GM12878 (cell line): Measurements from ENCODE around the gene SIRPD. TPM values are rescaled to one million over a fixed set of nuclear protein-coding genes. Genes with fewer than 3 reads are reported as not detected.

Experiments
- ATAC-seq: fragments of 200-7000 bp; cut with Tn5 transposase; 3 replicates; pipeline ENCODE4 v1.9.1; 2020; ENCODE audit warnings: mild to moderate bottlenecking, moderate library complexity
- BruUV-seq: library from RNA; stranded (reverse); fragments of 400-500 nt; replicated peaks from 2 replicates; lab custom pipeline; 2021; lab: Mats Ljungman, UMichigan
- CTCF ChIA-PET: fragments of 300-600 bp; sonication (Branson Sonifier 250); formaldehyde crosslinking; extraction: SDS; loops from one replicate; lab custom pipeline; 2021; ENCODE audit warnings: inconsistent platforms; lab: Yijun Ruan, JAX
- POLR2A ChIA-PET: fragments of 350-600 bp; formaldehyde crosslinking; extraction: SDS; loops from one replicate; lab custom pipeline; 2021; ENCODE audit warnings: inconsistent platforms; lab: Charles Lee
- RAD21 ChIA-PET: fragments of 300-600 bp; sonication (Branson Sonifier 250); formaldehyde crosslinking; loops from one replicate; lab custom pipeline; 2023; ENCODE audit warnings: antibody characterized with exemption; ENCODE audit not compliant: unreplicated experiment; lab: Charles Lee
- SMC1A ChIA-PET: fragments of 300-600 bp; sonication (Branson Sonifier 250); formaldehyde crosslinking; loops from one replicate; lab custom pipeline; 2023; ENCODE audit not compliant: unreplicated experiment, uncharacterized antibody; lab: Charles Lee
- DNase-seq: peaks from one replicate; pipeline ENCODE4 v3.0.0-alpha.2; 2011; ENCODE audit warnings: low read depth, low spot score
- FAIRE-seq: peaks from 3 replicates; lab custom pipeline; 2011; peaks lifted over from hg19 to GRCh38; lab: Jason Lieb, UNC
- H2AFZ ChIP-seq: 2 replicates; pipeline ENCODE4 v1.6.0; 2011; ENCODE audit warnings: low read depth, low read length, control low read depth; ENCODE audit not compliant: control insufficient read depth
- H3K27ac ChIP-seq: 2 replicates; pipeline ENCODE4 v1.5.1; 2011; ENCODE audit warnings: control low read depth; ENCODE audit not compliant: control insufficient read depth, insufficient read depth
- H3K27me3 ChIP-seq, 2 experiments: replicated peaks in 1 of 2; 2 replicates each; pipeline versions ENCODE4 v1.6.0 to v1.6.1; 2011; ENCODE audit warnings: low read length in 1 of 2; ENCODE audit not compliant: control insufficient read depth in 2 of 2, insufficient read depth in 2 of 2
- H3K36me3 ChIP-seq, 2 experiments: 2 replicates each; pipeline ENCODE4 v1.5.1; 2011; ENCODE audit warnings: low read length in 1 of 2; ENCODE audit not compliant: control insufficient read depth in 2 of 2, insufficient read depth in 2 of 2
- H3K4me1 ChIP-seq: 2 replicates; pipeline ENCODE4 v1.6.1; 2011; ENCODE audit warnings: mild to moderate bottlenecking, low read length, moderate library complexity, mixed read lengths; ENCODE audit not compliant: control insufficient read depth, insufficient read depth
- H3K4me2 ChIP-seq: 2 replicates; pipeline ENCODE4 v1.6.0; 2011; ENCODE audit warnings: control low read depth; ENCODE audit not compliant: control insufficient read depth, insufficient read depth
- H3K4me3 ChIP-seq: fragments of 200-600 bp; sonication (generic); 2 replicates; pipeline ENCODE4 v1.5.1; 2016
- H3K79me2 ChIP-seq: 2 replicates; pipeline ENCODE4 v1.6.0; 2011; ENCODE audit warnings: low read length; ENCODE audit not compliant: control insufficient read depth, insufficient read depth
- H3K9ac ChIP-seq: 2 replicates; pipeline ENCODE4 v1.8.0; 2011; ENCODE audit warnings: low read length, control low read depth, mixed read lengths; ENCODE audit not compliant: control insufficient read depth, insufficient read depth
- H3K9me3 ChIP-seq: replicated peaks from 3 replicates; pipeline ENCODE4 v1.5.1; 2011; ENCODE audit warnings: mild to moderate bottlenecking, low read length; ENCODE audit not compliant: control insufficient read depth, insufficient read depth
- H4K20me1 ChIP-seq: 2 replicates; pipeline ENCODE4 v1.6.0; 2011; ENCODE audit not compliant: control insufficient read depth, insufficient read depth
- CBX3 ChIP-seq: fragments of 200-600 bp; sonication (generic); IDR thresholded peaks from 2 replicates; pipeline ENCODE4 v1.6.1; 2016; ENCODE audit warnings: low read depth, borderline replicate concordance
- CHD4 ChIP-seq: fragments of 200-600 bp; sonication (generic); IDR thresholded peaks from 2 replicates; pipeline ENCODE4 v1.6.1; 2016; ENCODE audit warnings: mild to moderate bottlenecking
- ESRRA ChIP-seq: IDR thresholded peaks from 2 replicates; pipeline ENCODE4 v1.6.1; 2012; ENCODE audit warnings: mild to moderate bottlenecking, low read length, improper control_type of control experiment
- GABPA ChIP-seq: IDR thresholded peaks from 2 replicates; pipeline ENCODE4 v1.6.1; 2014; ENCODE audit warnings: antibody characterized with exemption, low read depth, mild to moderate bottlenecking, inconsistent platforms
- JUNB ChIP-seq: IDR thresholded peaks from 2 replicates; pipeline ENCODE4 v1.6.1; 2016; ENCODE audit warnings: antibody characterized with exemption, mild to moderate bottlenecking
- MEF2B ChIP-seq: fragments of 450-650 bp; IDR thresholded peaks from 2 replicates; pipeline ENCODE4 v1.6.1; 2018; ENCODE audit warnings: mild to moderate bottlenecking, moderate library complexity; ENCODE audit not compliant: partially characterized antibody, poor library complexity, severe bottlenecking
- MYB ChIP-seq: fragments of 150-350 bp; IDR thresholded peaks from 2 replicates; pipeline ENCODE4 v1.6.1; 2014; ENCODE audit warnings: mild to moderate bottlenecking, low read depth, low read length, borderline replicate concordance
- NRF1 ChIP-seq: conservative IDR thresholded peaks from 2 replicates; pipeline ENCODE4 v1.6.1; 2011; ENCODE audit warnings: mild to moderate bottlenecking, low read depth, low read length, improper control_type of control experiment
- RAD21 ChIP-seq: IDR thresholded peaks from 2 replicates; pipeline ENCODE4 v1.6.1; 2011; ENCODE audit warnings: mild to moderate bottlenecking, low read depth, low read length, moderate library complexity; ENCODE audit not compliant: insufficient read depth
- SUPT20H ChIP-seq: IDR thresholded peaks from 2 replicates; pipeline ENCODE4 v1.6.1; 2011; ENCODE audit warnings: low read depth, mild to moderate bottlenecking, low read length, moderate library complexity, borderline replicate concordance; ENCODE audit not compliant: control insufficient read depth
- YY1 ChIP-seq: IDR thresholded peaks from 2 replicates; pipeline ENCODE4 v1.6.1; 2011; ENCODE audit warnings: low read depth, mild to moderate bottlenecking, low read length
- WGBS: methylation state at CpG from one replicate; pipeline ENCODE4 v1.1.6; 2016; ENCODE audit warnings: low lambda C conversion rate; ENCODE audit not compliant: insufficient replicate concordance, insufficient coverage; ENCODE audit errors: missing lambda C conversion rate; 5-methylcytosine and 5-hydroxymethylcytosine counted together
- in situ Hi-C: fragments of 300-500 bp; cut with MboI; formaldehyde crosslinking; loops from 9 replicates; pipeline ENCODE4 v1.14.3; 2018; ENCODE audit warnings: mixed read lengths
- intact Hi-C: fragments of 100-400 bp; cut with micrococcal nuclease; formaldehyde crosslinking; loops from one replicate; pipeline ENCODE4 v1.14.2; 2022; ENCODE audit not compliant: unreplicated experiment
- polyA plus RNA-seq, 11 experiments: library from polyadenylated mRNA; depleted of rRNA in 4 of 11; unstranded in 6 of 11; stranded (reverse) in 5 of 11; fragments of >200 nt; fragmentation: Nextera tagmentation in 4 of 11; fragmentation: Illumina TruSeq in 1 of 11; extraction: Ambion mirVana in 4 of 11; extraction: Trizol in 1 of 11; gene quantifications; 1 replicate in 1 of 11; 2 replicates in 10 of 11; pipeline versions ENCODE4 v1.2.1 to v1.2.3, GENCODE V29; 2011 to 2016; ENCODE audit warnings: inconsistent platforms in 2 of 11, missing spikeins in 2 of 11, low read depth in 1 of 11
- total RNA-seq, 4 experiments: library from RNA; depleted of rRNA in 3 of 4; stranded (reverse); fragments of >200 nt in 3 of 4; fragmentation: Illumina TruSeq in 1 of 4; extraction: Trizol in 1 of 4; gene quantifications; 2 replicates each; pipeline versions ENCODE4 v1.2.1 to v1.2.3, GENCODE V29; 2013 to 2021
- TF ChIP-seq, protein P1 (sequence below): fragments of 150-350 bp; IDR thresholded peaks from 2 replicates; pipeline ENCODE4 v1.6.1; 2014; ENCODE audit warnings: mild to moderate bottlenecking, low read depth, low read length
- TF ChIP-seq, protein P2 (sequence below): fragments of 450-650 bp; IDR thresholded peaks from 2 replicates; pipeline ENCODE4 v1.6.1; 2017; ENCODE audit warnings: borderline replicate concordance
- TF ChIP-seq, protein P3 (sequence below), 3 experiments: IDR thresholded peaks in 2 of 3; conservative IDR thresholded peaks in 1 of 3; 2 replicates each; pipeline ENCODE4 v1.5.1; 2011; ENCODE audit warnings: low read depth in 3 of 3, low read length in 3 of 3, mild to moderate bottlenecking in 3 of 3, control low read depth in 2 of 3, moderate library complexity in 2 of 3, inconsistent platforms in 1 of 3, mixed read lengths in 1 of 3; ENCODE audit not compliant: control insufficient read depth in 2 of 3, insufficient read depth in 1 of 3; ENCODE audit errors: extremely low read depth in 1 of 3

The SIRPD gene
- total and polyA plus RNA-seq, 10 of the 15 experiments (the other 5 are each of a cell fraction or from before 2014, with no cell fraction given), result 0.10 to 1.6 (median 0.88) TPM

DNA sequence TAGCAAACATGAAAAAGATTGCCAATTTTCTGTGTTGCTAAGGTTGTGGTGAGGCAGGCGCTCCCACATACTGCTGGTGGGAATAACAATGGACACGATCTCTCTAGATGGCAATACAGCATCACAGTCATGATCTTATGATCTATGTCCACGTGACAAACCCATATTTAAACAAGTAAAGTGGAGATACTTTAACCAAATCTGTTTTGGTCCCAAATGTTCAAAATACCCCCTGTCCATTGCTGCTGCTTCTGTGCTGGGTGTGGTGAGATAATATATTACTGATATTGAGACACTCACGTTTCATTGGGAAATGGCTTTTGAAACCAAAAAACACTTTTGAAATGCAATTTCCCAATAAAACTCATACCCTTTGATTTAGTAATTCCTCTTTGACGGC is 23.0 kb downstream of the SIRPD start (continued):
- no peak for TF ChIP-seq CBX3

DNA sequence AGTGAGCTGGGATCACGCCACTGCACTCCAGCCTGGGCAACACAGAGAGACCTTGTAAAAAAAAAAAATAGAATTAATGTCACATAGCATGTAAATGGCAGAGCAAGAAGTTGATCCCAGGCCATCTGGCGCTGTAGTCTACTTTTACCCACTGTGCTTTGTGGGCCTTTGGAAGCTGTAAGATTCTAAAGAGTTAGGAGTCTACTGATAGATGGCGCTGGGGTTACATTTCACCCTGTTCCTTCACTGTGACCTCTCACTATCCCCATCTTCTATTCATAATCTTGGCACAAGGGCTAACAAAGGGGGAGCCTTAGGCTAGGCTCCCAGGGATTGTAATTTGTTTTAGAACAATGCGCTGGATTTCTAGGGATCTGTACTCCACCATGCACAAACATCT is 24.4 kb downstream of the SIRPD start:
- RAD21 ChIA-PET, result interaction anchor here (1.7 to 2.8 kb wide), 3 partner anchors 201 to 244 kb away, joined by 4 to 18 read pairs (median 12); no protein-coding TSS in a partner anchor
- H4K20me1 ChIP-seq, result no peaks in the 10 kb centered on the region
- H3K4me1 ChIP-seq, result peaks cover 33% of the 10 kb centered on the region
- no peak for TF ChIP-seq NRF1
- TF ChIP-seq, protein P1, sequence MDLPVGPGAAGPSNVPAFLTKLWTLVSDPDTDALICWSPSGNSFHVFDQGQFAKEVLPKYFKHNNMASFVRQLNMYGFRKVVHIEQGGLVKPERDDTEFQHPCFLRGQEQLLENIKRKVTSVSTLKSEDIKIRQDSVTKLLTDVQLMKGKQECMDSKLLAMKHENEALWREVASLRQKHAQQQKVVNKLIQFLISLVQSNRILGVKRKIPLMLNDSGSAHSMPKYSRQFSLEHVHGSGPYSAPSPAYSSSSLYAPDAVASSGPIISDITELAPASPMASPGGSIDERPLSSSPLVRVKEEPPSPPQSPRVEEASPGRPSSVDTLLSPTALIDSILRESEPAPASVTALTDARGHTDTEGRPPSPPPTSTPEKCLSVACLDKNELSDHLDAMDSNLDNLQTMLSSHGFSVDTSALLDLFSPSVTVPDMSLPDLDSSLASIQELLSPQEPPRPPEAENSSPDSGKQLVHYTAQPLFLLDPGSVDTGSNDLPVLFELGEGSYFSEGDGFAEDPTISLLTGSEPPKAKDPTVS, result no peak
- no peak for TF ChIP-seq MYB
- TF ChIP-seq JUNB, result no peak
- no peak for TF ChIP-seq CHD4
- peak; percentile 61 for TF ChIP-seq RAD21
- TF ChIP-seq GABPA, result no peak
- no peak for TF ChIP-seq YY1
- TF ChIP-seq MEF2B, result no peak
- TF ChIP-seq ESRRA, result no peak
- TF ChIP-seq, protein P2, sequence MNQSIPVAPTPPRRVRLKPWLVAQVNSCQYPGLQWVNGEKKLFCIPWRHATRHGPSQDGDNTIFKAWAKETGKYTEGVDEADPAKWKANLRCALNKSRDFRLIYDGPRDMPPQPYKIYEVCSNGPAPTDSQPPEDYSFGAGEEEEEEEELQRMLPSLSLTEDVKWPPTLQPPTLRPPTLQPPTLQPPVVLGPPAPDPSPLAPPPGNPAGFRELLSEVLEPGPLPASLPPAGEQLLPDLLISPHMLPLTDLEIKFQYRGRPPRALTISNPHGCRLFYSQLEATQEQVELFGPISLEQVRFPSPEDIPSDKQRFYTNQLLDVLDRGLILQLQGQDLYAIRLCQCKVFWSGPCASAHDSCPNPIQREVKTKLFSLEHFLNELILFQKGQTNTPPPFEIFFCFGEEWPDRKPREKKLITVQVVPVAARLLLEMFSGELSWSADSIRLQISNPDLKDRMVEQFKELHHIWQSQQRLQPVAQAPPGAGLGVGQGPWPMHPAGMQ, result no peak
- TF ChIP-seq, protein P3, sequence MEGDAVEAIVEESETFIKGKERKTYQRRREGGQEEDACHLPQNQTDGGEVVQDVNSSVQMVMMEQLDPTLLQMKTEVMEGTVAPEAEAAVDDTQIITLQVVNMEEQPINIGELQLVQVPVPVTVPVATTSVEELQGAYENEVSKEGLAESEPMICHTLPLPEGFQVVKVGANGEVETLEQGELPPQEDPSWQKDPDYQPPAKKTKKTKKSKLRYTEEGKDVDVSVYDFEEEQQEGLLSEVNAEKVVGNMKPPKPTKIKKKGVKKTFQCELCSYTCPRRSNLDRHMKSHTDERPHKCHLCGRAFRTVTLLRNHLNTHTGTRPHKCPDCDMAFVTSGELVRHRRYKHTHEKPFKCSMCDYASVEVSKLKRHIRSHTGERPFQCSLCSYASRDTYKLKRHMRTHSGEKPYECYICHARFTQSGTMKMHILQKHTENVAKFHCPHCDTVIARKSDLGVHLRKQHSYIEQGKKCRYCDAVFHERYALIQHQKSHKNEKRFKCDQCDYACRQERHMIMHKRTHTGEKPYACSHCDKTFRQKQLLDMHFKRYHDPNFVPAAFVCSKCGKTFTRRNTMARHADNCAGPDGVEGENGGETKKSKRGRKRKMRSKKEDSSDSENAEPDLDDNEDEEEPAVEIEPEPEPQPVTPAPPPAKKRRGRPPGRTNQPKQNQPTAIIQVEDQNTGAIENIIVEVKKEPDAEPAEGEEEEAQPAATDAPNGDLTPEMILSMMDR (IDR thresholded peaks at IDR 0.05 in 2 of 3, conservative IDR thresholded peaks at IDR 0.05 in 1 of 3; ENCODE audit: control insufficient read depth in 2 of 3, extremely low read depth in 1 of 3, insufficient read depth in 1 of 3, low read depth in 3 of 3, low read length in 3 of 3), result peak in 2 of 3 experiments; percentile 19 to 21; a peak in 3 of 6 replicates
- no peak for TF ChIP-seq SUPT20H
- H2AFZ ChIP-seq, result no peak overlapping the region
- CTCF ChIA-PET, result interaction anchor here (0.6 to 3.2 kb wide), 11 partner anchors 24 to 243 kb away, joined by 3 to 23 read pairs (median 6); partner anchors contain the start of gene SIRPB1
- H3K4me2 ChIP-seq, result no peak overlapping the region
- BruUV-seq, result no TSS peak
- SMC1A ChIA-PET, result interaction anchor here (0.5 to 2.5 kb wide), 8 partner anchors 20 to 260 kb away, joined by 3 to 20 read pairs (median 3); no protein-coding TSS in a partner anchor
- H3K27ac ChIP-seq, result no peak overlapping the region
- WGBS, result 38% methylated on average over 4 of the region's 4 CpGs
- no peaks in the 10 kb centered on the region for H3K36me3 ChIP-seq
- intact Hi-C loops (no loop called here), in situ Hi-C loops (no loop called here)
- H3K27me3 ChIP-seq, result peaks cover 0 to 3% of the 10 kb centered on the region in 2 experiments; a peak in 1 of 4 replicates
- ATAC-seq, result no peak
- DNase-seq, result no peak
- H3K4me3 ChIP-seq, result no peak overlapping the region
- H3K9me3 ChIP-seq, result no peaks in the 10 kb centered on the region
- no peaks in the 10 kb centered on the region for H3K79me2 ChIP-seq
- peak; percentile 31 for FAIRE-seq
- POLR2A ChIA-PET, result no interaction called here
- no peak overlapping the region for H3K9ac ChIP-seq
